DOHH2 (cell line): ENCODE results near the gene MAJIN.

ENCODE experiments used
- CTCF ChIP-seq: fragments of 200-600 bp; sonication (generic); IDR thresholded peaks from one replicate; pipeline ENCODE4 v1.5.1; 2014; ENCODE audit warnings: antibody characterized with exemption, mild to moderate bottlenecking, low read depth, low read length; ENCODE audit not compliant: poor library complexity, severe bottlenecking
- EZH2phosphoT487 ChIP-seq: fragments of 200-600 bp; sonication (generic); IDR thresholded peaks from 2 replicates; pipeline ENCODE4 v1.6.1; 2017; ENCODE audit warnings: borderline replicate concordance, mild to moderate bottlenecking, antibody characterized with exemption, low read length, moderate library complexity, mixed read lengths

- TF ChIP-seq CTCF (no peak), EZH2phosphoT487 (no peak)
These were observed 79.5 kb downstream of the MAJIN start for GRCh38 chr11:64892411-64892831.
